Loucy (cell line): ENCODE data around the gene MIGA2.

Source experiments
- H2AFZ ChIP-seq: fragments of 200-600 bp; sonication (generic); 2 replicates; pipeline ENCODE4 v1.6.0; 2016; ENCODE audit warnings: antibody characterized with exemption, mild to moderate bottlenecking, low read length, moderate library complexity
- H3F3A ChIP-seq: fragments of 200-600 bp; 2 replicates; pipeline ENCODE4 v1.6.0; 2016; ENCODE audit warnings: antibody characterized with exemption, low read depth, mild to moderate bottlenecking
- H3K27me3 ChIP-seq: fragments of 200-600 bp; sonication (generic); 2 replicates; pipeline ENCODE4 v1.6.1; 2014; ENCODE audit warnings: low read length, mild to moderate bottlenecking; ENCODE audit not compliant: insufficient read depth, poor library complexity, severe bottlenecking
- H3K36me3 ChIP-seq: fragments of 200-600 bp; sonication (generic); 2 replicates; pipeline ENCODE4 v1.6.1; 2016; ENCODE audit warnings: low read length; ENCODE audit not compliant: insufficient read depth
- H3K4me1 ChIP-seq: fragments of 200-600 bp; sonication (generic); 2 replicates; pipeline ENCODE4 v1.5.1; 2014; ENCODE audit warnings: low read length, mild to moderate bottlenecking; ENCODE audit not compliant: insufficient read depth, poor library complexity, severe bottlenecking
- H3K4me2 ChIP-seq: fragments of 200-600 bp; sonication (generic); 2 replicates; pipeline ENCODE4 v1.6.0; 2014; ENCODE audit warnings: antibody characterized with exemption, low read length, low read depth, mild to moderate bottlenecking; ENCODE audit not compliant: poor library complexity, severe bottlenecking
- H3K4me3 ChIP-seq: fragments of 200-600 bp; sonication (generic); 2 replicates; pipeline ENCODE4 v1.5.1; 2014; ENCODE audit warnings: low read length, mild to moderate bottlenecking, mixed read lengths; ENCODE audit not compliant: poor library complexity, severe bottlenecking
- H3K79me2 ChIP-seq: fragments of 200-600 bp; sonication (generic); 2 replicates; pipeline ENCODE4 v1.6.1; 2014; ENCODE audit warnings: low read length; ENCODE audit not compliant: insufficient read depth
- H3K9ac ChIP-seq: fragments of 200-600 bp; sonication (generic); 2 replicates; pipeline ENCODE4 v1.6.0; 2014; ENCODE audit warnings: mild to moderate bottlenecking, low read depth, low read length, moderate library complexity; ENCODE audit not compliant: poor library complexity, severe bottlenecking
- H3K9me2 ChIP-seq: fragments of 200-600 bp; sonication (generic); replicated peaks from 2 replicates; pipeline ENCODE4 v1.6.1; 2016; ENCODE audit warnings: low read depth, low read length, mixed read lengths
- H3K9me3 ChIP-seq: fragments of 200-600 bp; sonication (generic); 2 replicates; pipeline ENCODE4 v1.6.1; 2014; ENCODE audit warnings: mild to moderate bottlenecking, antibody characterized with exemption, low read length, low read depth; ENCODE audit not compliant: insufficient read depth
- H4K20me1 ChIP-seq: fragments of 200-600 bp; sonication (generic); 2 replicates; pipeline ENCODE4 v1.6.0; 2014; ENCODE audit warnings: antibody characterized with exemption, low read length, mild to moderate bottlenecking; ENCODE audit not compliant: insufficient read depth, poor library complexity, severe bottlenecking
- CTCF ChIP-seq: fragments of 200-600 bp; sonication (generic); conservative IDR thresholded peaks from 2 replicates; pipeline ENCODE4 v1.5.1; 2014; ENCODE audit warnings: mild to moderate bottlenecking, antibody characterized with exemption, low read length
- EZH2phosphoT487 ChIP-seq: fragments of 200-600 bp; IDR thresholded peaks from 2 replicates; pipeline ENCODE4 v1.6.1; 2018; ENCODE audit warnings: antibody characterized with exemption, mild to moderate bottlenecking, moderate library complexity, borderline replicate concordance

The MIGA2 gene

GRCh38 chr9:129098328-129098727, 61.9 kb downstream of the MIGA2 start:
- Histone ChIP-seq H3F3A (no peaks in the 10 kb centered on the region), H2AFZ (no peak overlapping the region), H3K4me1 (no peaks in the 10 kb centered on the region), H3K36me3 (no peaks in the 10 kb centered on the region), H3K9ac (no peak overlapping the region), H3K4me2 (no peak overlapping the region), H3K79me2 (no peaks in the 10 kb centered on the region), H3K4me3 (no peak overlapping the region), H3K9me3 (no peaks in the 10 kb centered on the region), H4K20me1 (no peaks in the 10 kb centered on the region), H3K9me2 (no peaks in the 10 kb centered on the region), H3K27me3 (no peaks in the 10 kb centered on the region)
- TF ChIP-seq EZH2phosphoT487 (no peak), CTCF (no peak)

GRCh38 chr9:129100383-129101169, 64.2 kb downstream of the MIGA2 start:
- Histone ChIP-seq H3K9ac (no peak overlapping the region), H3K4me3 (no peak overlapping the region), H3K27me3 (no peaks in the 10 kb centered on the region), H3F3A (no peaks in the 10 kb centered on the region), H4K20me1 (no peaks in the 10 kb centered on the region), H3K9me3 (no peaks in the 10 kb centered on the region), H3K9me2 (no peaks in the 10 kb centered on the region), H3K4me1 (no peaks in the 10 kb centered on the region), H3K4me2 (no peak overlapping the region), H3K36me3 (no peaks in the 10 kb centered on the region), H3K79me2 (no peaks in the 10 kb centered on the region), H2AFZ (no peak overlapping the region)
- no peak for TF ChIP-seq CTCF
- TF ChIP-seq EZH2phosphoT487, result no peak

DNA sequence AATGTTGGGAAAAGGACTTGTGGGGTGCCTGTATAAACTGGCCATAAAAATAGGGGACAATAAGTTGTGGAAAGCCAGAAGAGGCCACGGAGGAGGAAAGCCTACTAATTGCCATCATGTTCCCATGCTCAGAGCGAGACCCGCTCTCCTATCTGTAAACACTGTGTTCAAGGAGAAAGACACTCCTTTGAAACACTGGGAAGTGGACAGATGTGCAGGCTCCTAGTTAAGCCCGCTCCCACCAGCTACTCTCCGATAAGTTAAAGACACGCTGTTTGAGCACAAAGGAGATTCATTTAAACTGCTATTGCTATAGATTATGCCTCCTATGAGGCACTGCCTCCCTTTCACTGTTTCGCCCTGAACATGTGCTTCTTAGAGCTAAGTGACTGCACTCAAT, 64.9 kb downstream of the MIGA2 start:
- Histone ChIP-seq H3K4me3 (no peak overlapping the region), H3K4me2 (no peak overlapping the region), H3K4me1 (no peaks in the 10 kb centered on the region), H3F3A (no peaks in the 10 kb centered on the region), H2AFZ (no peak overlapping the region), H3K9me2 (no peaks in the 10 kb centered on the region), H3K79me2 (no peaks in the 10 kb centered on the region), H3K9me3 (no peaks in the 10 kb centered on the region), H3K36me3 (no peaks in the 10 kb centered on the region), H3K27me3 (no peaks in the 10 kb centered on the region), H3K9ac (no peak overlapping the region), H4K20me1 (no peaks in the 10 kb centered on the region)
- TF ChIP-seq EZH2phosphoT487 (no peak), CTCF (no peak)
